Measurements from ENCODE around the gene ITGAE.

Gene ITGAE

DNA sequence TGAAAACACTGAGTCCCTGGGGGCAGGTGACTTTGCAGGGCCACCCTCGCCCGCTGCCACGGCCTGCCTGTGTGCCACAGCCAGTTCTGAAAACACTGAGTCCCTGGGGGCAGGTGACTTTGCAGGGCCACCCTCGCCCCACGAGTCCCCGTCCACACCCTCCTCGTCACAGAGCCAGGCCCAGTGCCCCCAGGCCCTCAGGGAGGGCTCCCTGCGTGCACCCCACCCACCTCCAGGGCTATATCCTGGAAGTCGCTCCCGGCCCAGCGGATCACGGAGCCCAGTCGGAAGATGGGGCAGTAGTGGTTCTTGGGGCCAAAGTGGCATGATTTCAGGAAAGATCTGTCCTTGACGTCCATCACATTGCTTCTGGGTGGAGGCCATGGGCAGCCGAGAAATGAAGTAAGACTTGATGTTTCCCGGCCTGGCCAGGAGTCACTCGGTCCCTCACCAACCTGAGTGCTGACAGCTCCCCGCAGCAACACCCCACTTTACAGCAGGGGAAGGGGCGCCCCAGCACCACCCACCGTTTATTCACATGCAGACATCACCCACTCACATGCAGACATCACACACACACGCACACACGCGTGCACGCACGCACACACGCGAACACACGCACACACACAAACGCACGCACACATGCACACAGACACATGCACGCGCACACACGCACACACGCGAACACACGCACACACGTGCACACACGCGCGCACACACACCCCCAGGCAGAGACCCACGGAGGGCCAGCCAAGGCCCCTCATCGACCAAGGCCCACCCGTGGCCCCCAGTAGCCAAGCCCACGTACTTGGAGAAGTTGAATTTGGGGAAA, 111.5 kb downstream of the ITGAE start:
- no peak for DNase-seq

DNA sequence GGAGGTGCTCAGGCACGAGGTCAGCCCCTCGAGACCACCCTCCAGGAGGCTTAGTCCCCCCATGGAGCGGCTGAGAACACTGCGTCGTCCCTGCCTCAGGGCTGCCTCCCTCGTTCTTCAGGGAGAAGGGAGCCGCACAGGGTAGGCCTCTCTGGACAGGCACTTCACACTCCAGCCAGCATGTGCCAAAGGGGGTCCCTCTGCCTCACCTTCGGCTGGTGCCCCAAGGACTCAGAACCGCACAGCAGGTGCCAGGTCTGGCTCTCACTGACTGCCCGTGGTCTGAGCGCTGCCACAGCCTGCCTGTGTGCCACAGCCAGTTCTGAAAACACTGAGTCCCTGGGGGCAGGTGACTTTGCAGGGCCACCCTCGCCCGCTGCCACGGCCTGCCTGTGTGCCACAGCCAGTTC, 112.1 kb downstream of the ITGAE start:
- no peak for DNase-seq

DNA sequence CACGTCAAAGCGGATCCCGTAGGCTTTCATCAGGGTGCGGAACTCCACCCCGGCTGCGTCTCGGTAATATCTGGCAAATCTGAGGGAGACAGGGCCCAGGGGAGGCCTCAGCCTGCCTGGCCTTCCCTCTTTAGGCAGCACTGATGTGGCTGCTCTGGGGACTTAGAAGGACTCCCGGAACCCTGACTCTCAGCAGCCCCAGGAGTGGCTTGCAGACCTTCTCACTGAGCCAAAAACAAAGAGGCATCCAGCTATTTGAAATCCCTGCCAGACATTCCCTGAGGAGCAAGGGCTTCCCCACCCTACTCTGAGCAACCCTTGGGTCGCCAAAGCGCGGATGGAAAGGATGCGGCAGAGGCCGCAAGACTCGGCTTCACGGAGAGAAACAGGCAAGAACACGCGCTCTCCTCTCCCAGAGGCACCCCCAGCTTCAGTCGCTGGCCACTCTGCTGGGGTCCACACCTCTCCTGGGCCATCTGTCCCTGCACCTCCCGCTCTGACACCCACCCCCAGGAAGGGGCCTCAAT, 112.9 kb downstream of the ITGAE start:
- no peak for DNase-seq

DNA sequence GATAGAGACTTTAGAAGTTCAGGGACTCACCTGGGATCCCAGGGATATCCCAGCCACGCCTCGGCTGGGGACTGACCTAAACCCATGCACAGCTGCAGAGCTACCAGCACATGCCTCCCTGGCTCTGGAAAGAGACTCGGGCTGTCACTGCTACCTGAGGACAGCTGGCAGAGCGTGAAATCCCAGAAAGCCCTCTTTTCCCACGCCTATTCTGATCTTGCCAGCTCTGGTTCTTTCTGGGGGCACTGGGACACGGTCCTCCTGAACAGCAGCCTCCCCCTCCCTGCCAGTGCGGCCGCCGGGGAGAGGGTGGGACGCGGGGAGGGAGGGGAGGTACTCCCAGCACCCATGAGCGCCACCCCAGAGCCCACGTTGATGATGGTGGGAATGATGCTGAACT, 115.8 kb downstream of the ITGAE start:
- DNase-seq: no peak

DNA sequence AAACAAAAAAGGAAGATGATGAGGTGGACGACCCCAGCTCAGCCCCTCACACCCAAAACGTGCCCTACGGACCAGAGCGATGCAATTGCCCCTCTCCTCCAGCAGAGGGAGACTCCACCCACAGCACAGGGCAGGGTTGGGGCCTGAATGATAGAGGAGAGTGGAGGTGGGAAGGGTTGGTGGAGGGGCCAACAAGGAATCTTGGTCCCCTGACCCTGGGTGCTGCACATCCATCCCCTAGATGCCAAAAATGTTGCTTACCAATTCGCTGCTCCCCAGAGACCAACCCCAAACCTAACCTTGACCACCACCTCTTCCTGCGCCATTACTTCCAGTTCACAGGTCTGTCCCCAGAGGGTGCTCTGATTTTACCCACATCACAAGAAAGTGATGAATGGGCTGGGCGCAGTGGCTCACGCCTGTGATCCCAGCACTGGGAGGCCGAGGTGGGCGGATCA, 117.9 kb downstream of the ITGAE start:
- no peak for DNase-seq

DNA sequence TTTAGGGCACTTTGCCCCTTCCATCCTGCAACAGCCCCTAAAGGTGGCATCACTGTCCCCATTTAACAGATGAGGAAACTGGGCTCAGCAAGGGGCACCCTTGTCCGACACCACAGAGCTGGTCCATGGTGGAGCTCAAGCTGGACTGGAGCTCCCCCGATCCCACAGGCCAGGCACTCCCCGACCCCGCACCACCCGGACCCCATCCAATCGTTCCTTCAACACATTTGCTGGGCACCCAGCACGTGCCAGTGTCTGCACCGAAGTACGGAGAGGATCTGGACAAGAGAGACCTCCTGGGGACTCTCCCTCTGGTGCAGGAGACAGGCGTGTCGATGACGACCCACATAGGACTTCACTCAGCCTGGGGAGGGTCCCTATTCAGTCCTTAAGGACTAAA, 119.0 kb downstream of the ITGAE start:
- no peak for DNase-seq

DNA sequence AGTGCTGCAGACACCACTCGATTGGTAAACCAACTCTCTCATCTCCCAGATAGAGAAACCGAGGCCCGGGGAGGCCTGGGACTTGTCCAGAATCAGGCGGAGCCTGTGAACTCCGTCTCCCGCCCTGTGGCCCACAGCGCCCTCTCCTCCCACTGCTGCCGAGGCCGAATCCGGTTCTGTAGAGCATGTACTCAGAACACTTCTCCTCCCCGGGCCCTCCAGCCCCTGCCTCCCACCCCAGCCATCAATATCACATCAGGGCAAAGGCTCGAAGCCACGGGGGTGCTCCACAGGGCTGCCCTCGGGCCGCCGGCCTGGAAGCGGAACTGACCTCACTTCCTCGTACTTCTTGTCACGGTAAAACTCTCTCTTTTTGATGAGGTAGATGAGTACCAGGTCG, 119.4 kb downstream of the ITGAE start:
- DNase-seq: no peak

DNA sequence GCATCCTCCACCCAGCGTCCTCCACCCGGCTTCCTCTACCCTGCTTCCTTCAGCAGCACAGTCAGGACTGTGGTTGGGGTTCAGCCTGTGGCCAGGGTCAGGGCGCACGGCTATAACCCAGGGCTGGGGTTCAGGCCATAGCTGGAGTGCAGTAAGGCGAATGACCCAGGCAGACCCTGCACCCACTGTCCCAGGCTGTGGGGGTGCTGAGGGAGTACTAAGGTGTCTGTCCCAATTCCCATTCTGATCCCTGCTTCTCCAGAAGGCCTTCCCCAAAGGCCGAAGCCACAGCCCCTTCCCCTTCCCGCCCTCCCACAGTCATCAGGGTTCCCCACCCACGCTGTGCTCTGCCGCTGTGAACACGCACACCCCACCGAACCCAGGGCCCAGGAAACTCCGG, 119.9 kb downstream of the ITGAE start:
- no peak for DNase-seq

DNA sequence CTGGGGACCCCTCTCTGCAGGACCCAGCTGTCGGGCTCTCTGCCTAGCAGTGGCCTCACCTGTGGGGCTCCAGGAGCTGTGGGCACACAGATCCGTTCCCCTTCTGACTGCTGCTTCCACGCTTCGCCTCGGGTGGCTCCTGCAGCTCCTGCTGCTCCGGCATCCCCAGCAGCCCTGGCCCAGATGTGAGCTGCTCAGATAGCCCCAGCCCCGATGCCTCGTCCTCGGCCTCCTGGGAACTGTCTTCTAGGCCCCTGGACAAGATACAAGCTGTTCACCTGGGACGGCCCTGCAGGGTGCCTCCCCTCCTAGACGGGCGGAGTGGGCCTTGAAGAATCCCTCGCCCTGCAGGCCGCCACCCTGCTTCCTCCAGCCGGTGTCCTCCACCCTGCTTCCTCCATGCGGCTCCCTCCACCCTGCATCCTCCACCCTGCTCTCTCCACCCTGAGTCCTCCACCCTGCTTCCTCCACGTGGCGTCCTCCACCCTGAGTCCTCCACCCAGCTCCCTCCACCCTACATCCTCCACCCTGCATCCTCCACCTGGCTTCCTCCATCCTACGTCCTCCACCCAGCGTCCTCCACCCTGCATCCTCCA, 121.4 kb downstream of the ITGAE start:
- DNase-seq: no peak

DNA sequence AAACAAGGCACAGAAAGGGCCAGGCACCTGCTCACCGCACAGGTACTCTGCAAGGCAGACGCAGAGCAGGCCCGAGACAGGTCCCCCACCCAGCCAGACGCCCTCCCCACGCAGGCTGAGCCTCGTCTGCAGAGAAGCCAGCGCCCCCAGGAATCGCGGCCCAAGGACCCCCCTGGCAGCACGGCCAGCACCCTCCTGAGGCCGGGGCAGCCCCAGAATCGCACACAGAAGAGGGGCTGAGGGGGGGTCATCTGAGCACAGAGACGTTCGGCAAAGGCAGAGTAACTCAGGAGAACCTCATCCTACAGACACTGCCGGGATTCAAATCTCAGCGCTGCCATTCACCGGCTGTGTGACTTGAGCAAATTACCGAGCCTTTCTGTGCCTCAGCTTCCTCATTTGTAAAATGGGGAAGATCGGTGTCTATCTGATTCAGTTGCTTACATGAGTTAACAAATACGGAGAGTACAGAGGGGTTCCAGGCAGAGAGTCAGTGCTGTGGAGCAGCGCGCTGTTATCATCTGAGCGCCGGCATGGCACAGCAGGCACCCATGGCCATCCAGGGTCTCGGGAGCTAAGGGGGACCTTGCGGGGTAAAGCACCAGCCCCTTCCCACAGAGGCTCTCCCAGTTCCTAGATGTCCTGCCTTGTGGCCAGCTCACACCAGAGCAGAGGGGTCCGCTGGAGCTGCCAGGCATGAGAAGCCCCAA, 122.0 kb downstream of the ITGAE start:
- DNase-seq: no peak

DNA sequence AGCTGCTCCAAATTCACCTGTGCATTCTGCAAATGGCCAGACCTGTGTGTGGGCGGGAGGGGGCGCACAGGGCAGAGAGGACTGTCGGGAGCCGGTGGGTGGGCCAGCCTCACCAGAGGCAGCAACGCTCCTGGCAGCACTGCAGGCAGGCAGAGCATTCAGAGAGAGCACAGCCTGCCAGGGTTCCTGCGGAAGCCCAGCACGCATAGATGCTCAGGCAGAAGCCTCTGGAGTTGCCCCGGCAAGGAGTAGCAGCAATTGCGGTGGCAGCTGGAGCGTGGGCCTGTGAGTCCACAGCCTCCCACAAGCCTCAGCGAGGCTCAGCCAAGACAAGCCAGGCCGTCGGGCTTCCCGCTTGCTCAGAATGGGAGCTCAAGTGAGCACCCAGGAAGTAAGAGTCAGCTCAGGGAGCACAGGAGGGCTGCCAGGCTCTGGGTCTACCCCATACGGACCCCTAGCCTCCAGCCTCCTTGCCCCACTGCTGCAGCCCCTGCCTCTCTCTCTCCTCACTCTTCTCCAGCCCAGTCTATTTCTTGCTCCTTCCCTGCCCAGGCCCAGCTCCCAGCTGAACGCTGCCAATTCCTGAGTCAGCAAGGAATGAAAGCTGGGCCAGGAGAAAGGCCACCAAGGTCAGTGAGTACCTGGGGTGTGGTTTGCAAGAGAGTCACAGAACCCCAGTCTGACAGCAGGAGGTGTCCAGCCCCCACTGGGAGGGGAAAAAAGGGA, 122.7 kb downstream of the ITGAE start:
- DNase-seq: no peak

DNA sequence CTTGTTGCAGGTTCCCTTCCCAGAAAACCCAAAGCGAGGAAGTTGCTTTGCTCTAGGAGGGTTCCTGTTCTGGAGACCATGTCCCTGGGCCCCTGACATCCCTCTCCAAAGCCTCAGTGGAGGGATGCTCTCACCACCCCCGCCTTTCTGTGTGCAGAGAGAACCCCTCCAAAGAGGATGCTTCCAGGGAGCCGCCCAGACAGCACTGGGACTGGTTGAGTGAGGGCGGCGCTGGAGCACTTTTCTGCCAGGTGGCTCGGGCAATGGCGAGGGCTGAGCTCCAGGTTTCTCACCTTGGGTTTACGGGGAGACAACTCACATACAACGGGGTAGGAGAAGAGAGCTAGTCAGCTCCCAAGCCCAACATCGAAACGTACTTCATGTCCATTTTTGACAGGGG, 125.1 kb downstream of the ITGAE start:
- no peak for DNase-seq

DNA sequence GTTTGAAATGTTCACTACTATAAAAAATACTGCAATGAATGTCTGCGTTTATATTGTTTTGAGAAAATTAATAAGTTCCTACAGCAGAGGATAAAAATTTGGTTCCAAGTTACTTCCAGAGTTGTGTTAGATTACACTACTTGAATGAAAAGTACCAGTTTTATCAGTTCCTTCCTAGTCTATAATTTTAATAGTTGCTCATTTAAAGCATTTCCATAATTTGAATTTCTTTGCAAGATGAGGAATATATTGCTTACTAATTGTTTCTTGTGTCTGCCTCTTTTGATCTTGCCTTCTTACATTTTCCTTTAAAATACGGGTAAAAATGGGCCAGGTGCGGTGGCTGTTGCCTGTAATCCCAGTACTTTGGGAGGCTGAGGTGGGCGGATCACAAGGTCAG, 128.4 kb downstream of the ITGAE start:
- DNase-seq: no peak

DNA sequence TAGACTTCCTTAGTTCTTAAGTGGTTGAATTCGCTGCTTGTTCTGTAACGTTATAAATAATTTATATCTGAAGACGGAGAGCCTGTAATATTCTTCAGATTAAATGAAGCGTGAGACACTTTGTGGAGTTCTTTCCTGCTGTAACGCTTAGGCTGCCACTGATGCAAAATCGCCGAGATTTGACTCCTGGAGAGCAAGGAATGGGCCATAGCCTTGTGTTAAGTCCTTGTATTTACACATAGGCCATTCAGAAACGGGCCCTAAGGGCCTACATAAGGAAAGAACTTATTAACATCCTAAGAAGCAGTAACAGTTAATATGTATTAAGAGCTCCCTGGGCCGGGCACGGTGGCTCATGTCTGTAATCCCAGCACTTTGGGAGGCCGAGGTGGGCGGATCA, 131.4 kb downstream of the ITGAE start:
- DNase-seq: no peak

DNA sequence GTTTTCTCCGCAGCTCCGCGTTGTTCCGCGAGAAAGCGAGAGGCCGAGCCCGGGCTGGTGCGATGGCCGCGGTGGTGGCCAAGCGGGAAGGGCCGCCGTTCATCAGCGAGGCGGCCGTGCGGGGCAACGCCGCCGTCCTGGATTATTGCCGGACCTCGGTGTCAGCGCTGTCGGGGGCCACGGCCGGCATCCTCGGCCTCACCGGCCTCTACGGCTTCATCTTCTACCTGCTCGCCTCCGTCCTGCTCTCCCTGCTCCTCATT, 132.0 kb downstream of the ITGAE start:
- DNase-seq: no peak

DNA sequence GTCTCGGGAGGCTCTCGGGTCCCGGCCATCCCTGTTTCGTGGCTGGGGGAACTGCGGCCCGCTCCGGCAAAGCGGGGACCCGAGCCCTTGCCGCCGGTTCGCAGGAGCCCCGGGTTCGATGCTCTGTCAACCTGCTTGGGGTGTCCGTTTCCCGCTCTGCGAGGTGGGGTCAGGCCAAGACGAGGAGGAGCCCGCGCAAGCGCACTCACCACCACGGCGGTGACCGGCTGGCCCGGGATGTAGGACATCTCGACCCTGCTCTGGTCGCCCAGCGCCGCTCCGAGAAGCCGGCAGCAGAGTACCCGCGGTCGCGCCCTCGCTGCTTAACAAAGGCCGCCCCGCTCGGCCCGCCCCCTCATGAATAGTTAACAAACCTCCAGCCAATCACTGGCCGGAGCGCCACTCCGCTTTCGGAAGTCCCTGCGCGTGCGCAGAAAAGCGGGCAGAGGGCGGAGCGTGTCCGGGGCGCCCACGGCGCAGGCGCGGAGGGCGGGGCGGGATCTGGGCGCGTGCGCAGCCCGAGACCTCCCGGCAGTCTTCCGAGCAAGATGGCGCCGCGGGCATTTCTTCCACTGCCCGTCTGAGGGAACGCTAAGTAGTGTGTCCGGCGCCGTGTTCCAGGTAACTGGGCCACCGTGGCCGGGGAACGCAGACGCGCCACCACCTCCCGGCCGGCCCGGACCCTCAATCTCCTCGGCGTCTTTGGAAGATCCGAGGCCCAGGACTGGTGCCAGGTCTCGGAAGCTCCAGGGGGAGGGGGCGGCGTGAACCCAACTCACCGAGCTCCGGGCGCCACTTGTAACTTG, 132.5 kb downstream of the ITGAE start, which contains the start of the genes EMC6 and TAX1BP3:
EMC6 (plus strand) TSS at position 534 of the 806 bp plus-strand sequence. CDS start 335 bp downstream, outside the sequence.
TAX1BP3 (minus strand) TSS at position 300 of the 806 bp plus-strand sequence; CDS start at position 248, 52 bp downstream.
- peak; percentile 98 for DNase-seq

DNA sequence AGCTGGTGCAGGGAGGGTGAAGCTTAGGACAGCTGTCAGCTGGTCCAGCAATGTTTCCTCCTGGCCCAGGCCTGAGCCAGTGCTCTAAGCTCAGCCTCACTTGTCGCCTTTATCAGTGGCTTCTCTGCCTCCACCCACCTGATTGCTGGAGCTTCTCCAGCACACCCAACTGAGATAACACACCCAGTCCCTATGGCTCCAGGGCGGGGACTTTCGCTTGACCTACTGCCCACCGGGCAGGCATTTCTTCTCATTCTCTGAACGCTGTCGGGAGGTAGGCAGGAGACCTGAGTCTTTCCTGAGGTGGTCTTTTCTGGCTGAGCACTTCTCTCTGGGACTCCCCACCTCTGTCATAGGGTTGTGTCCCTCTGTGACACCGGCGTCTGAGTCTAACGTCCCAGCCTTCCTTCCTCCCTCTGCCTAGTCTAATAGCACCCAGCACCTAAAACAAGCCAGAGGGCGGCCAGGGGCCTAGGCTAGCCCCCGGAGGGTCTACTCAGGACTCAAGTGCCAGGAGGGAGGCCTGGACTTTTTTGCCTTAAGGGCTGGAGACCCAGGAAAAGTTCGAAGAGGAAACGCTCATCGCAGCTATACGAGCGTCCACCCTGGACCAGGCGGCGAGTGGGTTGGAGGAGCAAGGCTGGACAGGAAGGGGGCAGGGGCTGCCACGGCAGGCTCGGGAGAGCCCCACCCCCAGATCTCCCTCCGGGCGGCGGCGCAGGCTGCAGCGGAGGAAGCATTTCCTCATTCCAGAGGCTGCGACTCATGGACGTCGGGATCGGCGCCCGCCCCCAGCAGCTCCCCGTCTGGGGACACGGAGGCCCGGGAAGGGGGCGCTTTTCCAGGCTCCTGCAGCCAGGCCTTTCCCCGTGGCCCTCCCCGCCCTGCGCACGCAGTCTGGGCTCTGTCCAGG, 133.4 kb downstream of the ITGAE start:
- peak; percentile 77 for DNase-seq

DNA sequence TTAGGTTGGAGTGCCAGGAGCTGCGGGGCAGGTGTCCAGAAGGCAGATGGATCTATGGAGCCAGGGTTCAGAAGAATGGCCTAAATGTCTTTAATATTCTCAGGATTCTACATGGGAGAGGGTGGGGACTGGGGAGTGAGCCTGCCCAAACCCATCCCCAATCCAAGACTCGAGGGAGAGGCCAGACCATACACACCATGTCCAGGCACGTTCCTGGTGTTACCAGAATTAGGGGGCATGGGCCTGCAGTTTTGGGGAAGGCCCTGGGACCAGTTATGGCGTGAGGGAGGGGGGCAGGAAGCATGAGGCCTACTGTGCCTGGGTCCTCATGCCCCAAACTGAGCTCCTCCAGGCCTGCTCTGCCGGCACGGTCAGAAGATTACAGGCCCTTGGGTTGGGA, 134.5 kb downstream of the ITGAE start:
- no peak for DNase-seq

DNA sequence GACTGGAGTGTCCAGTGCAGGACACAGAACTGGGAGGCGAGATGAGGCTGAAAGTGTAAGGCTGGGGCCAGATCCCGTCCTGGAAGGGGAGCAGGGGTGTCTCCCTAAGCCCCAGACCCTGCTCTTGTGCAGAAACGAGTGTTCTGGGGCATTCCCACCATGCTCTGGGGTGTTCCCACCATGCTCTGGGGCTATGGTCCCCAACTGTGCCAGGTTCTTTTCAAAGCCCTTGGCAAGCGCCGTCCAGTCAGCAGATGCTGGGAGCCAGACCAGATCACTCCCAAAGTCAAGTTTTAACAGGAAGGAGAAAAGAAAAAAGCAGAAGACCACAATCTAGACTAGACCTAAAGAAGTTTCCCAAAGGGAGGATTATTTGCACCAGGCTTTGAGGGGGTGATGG, 135.2 kb downstream of the ITGAE start:
- DNase-seq: peak; percentile 49

All from midbrain (tissue), 1 donor.